NT2/D1 (cell line): ENCODE results near the gene ANKRD12.
A peak's percentile ranks its signal among the peaks of the same experiment; 100 is the strongest.

Experiments
- DNase-seq: peaks from one replicate; pipeline ENCODE4 v3.0.0-alpha.2; 2011; ENCODE audit warnings: low read depth, low spot score
- H3K27me3 ChIP-seq: 2 replicates; pipeline ENCODE4 v1.6.0; 2011; ENCODE audit warnings: mild to moderate bottlenecking; ENCODE audit not compliant: insufficient read length, insufficient read depth
- H3K36me3 ChIP-seq: 2 replicates; pipeline ENCODE4 v1.6.1; 2011; ENCODE audit warnings: mild to moderate bottlenecking, low read length, mixed read lengths; ENCODE audit not compliant: insufficient read depth, insufficient read length
- H3K4me1 ChIP-seq: 2 replicates; pipeline ENCODE4 v1.5.1; 2011; ENCODE audit not compliant: insufficient read depth, insufficient read length
- H3K4me3 ChIP-seq: 2 replicates; pipeline ENCODE4 v1.5.1; 2011; ENCODE audit warnings: low read depth; ENCODE audit not compliant: insufficient read length
- H3K9ac ChIP-seq: 2 replicates; pipeline ENCODE4 v1.6.0; 2011; ENCODE audit warnings: low read depth; ENCODE audit not compliant: insufficient read length
- H3K9me3 ChIP-seq: 2 replicates; pipeline ENCODE4 v1.5.1; 2011; ENCODE audit warnings: mild to moderate bottlenecking, low read length; ENCODE audit not compliant: insufficient read depth
- SUZ12 ChIP-seq: IDR thresholded peaks from 2 replicates; pipeline ENCODE4 v1.6.1; 2011; ENCODE audit not compliant: insufficient read length, insufficient read depth; ENCODE audit errors: extremely low read depth
- YY1 ChIP-seq: IDR thresholded peaks from 2 replicates; pipeline ENCODE4 v1.6.1; 2011; ENCODE audit not compliant: insufficient read length, insufficient read depth
- ZNF274 ChIP-seq: IDR thresholded peaks from 2 replicates; pipeline ENCODE4 v1.6.1; 2011; ENCODE audit warnings: mild to moderate bottlenecking, low read depth, low read length

ANKRD12 gene

DNA sequence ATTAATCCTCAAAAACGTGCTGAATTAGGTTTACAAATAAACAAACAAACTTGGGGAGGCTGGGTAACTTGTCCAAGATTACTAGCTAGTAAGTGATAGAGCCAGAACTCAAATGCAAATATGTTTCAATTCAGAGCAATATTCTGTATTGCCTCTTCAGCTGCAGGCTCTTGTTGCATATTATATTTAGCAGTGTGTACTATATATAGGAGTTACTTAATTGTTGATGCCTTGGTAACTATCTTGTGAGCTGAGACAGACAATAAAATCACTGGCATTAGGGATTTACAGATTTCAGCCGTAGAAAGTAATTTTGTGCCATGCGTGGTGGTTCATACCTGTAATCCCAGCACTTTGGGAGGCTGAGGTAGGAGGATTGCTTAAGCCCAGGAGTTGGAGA, 10.2 kb upstream of the ANKRD12 start:
- Histone ChIP-seq H3K4me3 (no peak overlapping the region), H3K27me3 (no peaks in the 10 kb centered on the region), H3K36me3 (peaks cover 69% of the 10 kb centered on the region), H3K4me1 (no peaks in the 10 kb centered on the region), H3K9ac (no peak overlapping the region), H3K9me3 (no peaks in the 10 kb centered on the region)
- no peak for TF ChIP-seq YY1
- no peak for TF ChIP-seq SUZ12
- TF ChIP-seq ZNF274, result no peak
- DNase-seq, result no peak

DNA sequence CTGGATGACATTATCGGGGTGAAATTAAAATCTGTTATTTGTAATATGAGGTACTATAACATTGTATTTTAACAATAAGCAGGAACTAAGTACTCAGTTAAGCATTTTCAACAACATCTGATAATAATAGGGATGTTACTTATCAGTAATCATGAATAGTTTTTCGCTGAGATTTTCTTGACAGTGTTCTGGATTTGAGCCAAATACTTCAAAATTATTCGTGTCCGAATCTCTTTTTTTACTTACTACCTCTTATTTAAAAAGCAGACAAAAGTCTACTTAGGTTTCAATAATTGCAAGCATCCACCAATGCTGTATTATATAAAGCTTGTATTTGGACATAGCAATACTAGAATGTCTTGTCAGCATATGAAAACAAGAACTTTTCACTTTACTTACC, 6.4 kb upstream of the ANKRD12 start:
- DNase-seq, result no peak
- H3K4me3 ChIP-seq, result no peak overlapping the region
- no peaks in the 10 kb centered on the region for H3K4me1 ChIP-seq
- peaks cover 72% of the 10 kb centered on the region for H3K36me3 ChIP-seq
- no peaks in the 10 kb centered on the region for H3K27me3 ChIP-seq
- TF ChIP-seq SUZ12, result no peak
- TF ChIP-seq ZNF274, result no peak
- no peak for TF ChIP-seq YY1
- no peak overlapping the region for H3K9ac ChIP-seq
- H3K9me3 ChIP-seq, result no peaks in the 10 kb centered on the region

DNA sequence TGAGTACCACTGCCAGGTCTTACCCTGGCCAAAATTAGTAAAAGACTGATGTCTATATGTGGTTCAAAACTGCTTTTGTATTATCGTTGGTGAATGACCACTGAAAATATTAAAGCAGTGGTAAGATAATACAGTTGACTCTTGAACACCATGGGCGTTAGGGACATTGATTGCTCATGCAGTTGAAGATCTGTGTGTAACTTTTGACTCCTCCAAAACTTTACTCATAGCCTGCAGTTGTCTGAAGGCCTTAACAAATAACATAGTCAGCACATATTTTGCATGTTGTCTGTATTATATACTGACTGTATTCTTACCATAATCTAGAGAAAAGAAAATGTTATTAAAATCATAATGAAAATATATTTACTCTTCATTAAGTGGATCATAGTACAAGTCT, 5.8 kb upstream of the ANKRD12 start:
- Histone ChIP-seq H3K4me1 (no peaks in the 10 kb centered on the region), H3K9ac (no peak overlapping the region), H3K4me3 (no peak overlapping the region), H3K27me3 (no peaks in the 10 kb centered on the region), H3K9me3 (no peaks in the 10 kb centered on the region), H3K36me3 (peaks cover 68% of the 10 kb centered on the region)
- no peak for DNase-seq
- TF ChIP-seq ZNF274 (no peak), SUZ12 (no peak), YY1 (no peak)

GRCh38 chr18:9132628-9133027, 4.0 kb upstream of the ANKRD12 start:
- peaks cover 51% of the 10 kb centered on the region for H3K36me3 ChIP-seq

GRCh38 chr18:9133225-9133624, 3.4 kb upstream of the ANKRD12 start:
- no peak overlapping the region for H3K4me3 ChIP-seq
- no peak for DNase-seq
- peaks cover 47% of the 10 kb centered on the region for H3K36me3 ChIP-seq
- no peaks in the 10 kb centered on the region for H3K27me3 ChIP-seq
- no peaks in the 10 kb centered on the region for H3K9me3 ChIP-seq
- TF ChIP-seq YY1 (no peak), ZNF274 (no peak), SUZ12 (no peak)
- H3K9ac ChIP-seq, result no peak overlapping the region
- H3K4me1 ChIP-seq, result no peaks in the 10 kb centered on the region

More at GRCh38 chr18:9132628-9133027, 4.0 kb upstream of the ANKRD12 start:
- Histone ChIP-seq H3K27me3 (no peaks in the 10 kb centered on the region), H3K9me3 (no peaks in the 10 kb centered on the region), H3K4me1 (no peaks in the 10 kb centered on the region), H3K4me3 (no peak overlapping the region), H3K9ac (no peak overlapping the region)
- no peak for DNase-seq
- TF ChIP-seq SUZ12, result no peak
- no peak for TF ChIP-seq ZNF274
- TF ChIP-seq YY1, result no peak

DNA sequence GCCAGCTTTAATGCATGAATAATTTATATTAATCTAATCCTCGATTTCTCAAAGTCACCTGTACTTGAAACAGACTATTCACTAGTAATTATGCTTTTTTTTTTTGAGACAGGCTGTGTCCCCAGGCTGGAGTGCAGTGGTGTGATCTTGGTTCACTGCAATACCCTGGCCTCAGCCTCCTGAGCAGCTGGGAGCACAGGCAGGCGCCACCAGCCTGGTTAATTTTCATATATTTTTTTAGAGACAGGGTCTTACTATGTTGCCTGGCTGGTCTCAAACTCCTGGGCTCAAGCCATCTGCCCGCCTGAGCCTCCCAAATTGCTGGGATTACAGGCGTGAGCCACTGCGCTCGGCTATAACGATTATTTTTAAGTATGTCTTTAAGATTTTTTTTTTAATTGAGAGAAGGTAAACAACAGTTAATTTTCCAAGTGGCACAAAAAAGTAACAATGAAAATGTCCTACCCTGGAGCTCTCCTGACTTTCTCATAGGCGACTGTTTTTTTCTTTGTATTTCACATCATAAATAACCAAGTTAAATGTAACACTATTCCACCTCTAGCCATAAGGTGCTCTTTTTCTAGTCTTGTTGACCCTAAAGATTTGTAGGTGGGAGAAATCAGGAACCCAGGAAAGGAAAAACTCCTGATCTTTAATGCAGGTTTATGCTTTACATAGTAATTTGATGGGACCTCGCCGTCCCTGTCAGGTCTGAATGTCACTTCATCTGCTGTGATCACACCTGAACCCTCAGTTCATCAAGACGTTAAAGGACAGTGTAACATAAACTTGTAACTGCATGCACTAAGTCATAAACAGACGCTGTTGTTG, 1.3 kb upstream of the ANKRD12 start:
- H3K36me3 ChIP-seq, result peaks cover 39% of the 10 kb centered on the region
- no peaks in the 10 kb centered on the region for H3K9me3 ChIP-seq
- DNase-seq, result peak; percentile 1
- no peaks in the 10 kb centered on the region for H3K27me3 ChIP-seq
- peak overlapping the region; percentile 80 for H3K4me3 ChIP-seq
- peak overlapping the region; percentile 80 for H3K9ac ChIP-seq
- H3K4me1 ChIP-seq, result no peaks in the 10 kb centered on the region
- TF ChIP-seq SUZ12, result no peak
- no peak for TF ChIP-seq ZNF274
- no peak for TF ChIP-seq YY1

DNA sequence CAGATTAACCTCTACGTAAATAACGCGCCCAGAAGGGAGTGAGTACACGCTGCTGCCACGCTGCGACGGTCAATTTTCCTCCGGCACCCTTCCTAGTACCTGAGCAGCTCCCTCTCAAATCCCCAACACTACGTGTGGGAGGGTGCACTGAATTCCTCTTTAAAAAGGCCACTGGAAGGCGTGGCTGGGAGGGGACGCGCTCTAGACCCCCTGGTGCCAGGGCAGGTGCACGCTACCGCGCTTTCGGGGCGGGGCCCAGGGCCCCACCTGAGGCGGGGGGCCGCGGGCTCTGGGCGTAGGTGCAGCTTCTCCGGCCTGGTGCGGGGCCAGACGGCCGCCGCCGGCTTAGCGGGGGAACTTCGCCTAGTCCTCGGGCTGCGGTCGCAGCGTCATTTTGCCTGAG, 668 bp upstream of the ANKRD12 start:
- Histone ChIP-seq H3K36me3 (peaks cover 36% of the 10 kb centered on the region), H3K4me3 (peak overlapping the region; percentile 80), H3K4me1 (no peaks in the 10 kb centered on the region), H3K9ac (peak overlapping the region; percentile 80), H3K27me3 (no peaks in the 10 kb centered on the region), H3K9me3 (no peaks in the 10 kb centered on the region)
- DNase-seq, result peak; percentile 3
- no peak for TF ChIP-seq ZNF274
- no peak for TF ChIP-seq YY1
- TF ChIP-seq SUZ12, result no peak
